ENCODE data around the gene PMFBP1.

The PMFBP1 gene

GRCh38 chr16:72124761-72125634 lies 47.0 kb downstream of the PMFBP1 start:
- DNase-seq (ENCODE audit: low read depth): peak; percentile 20
- peak; percentile 79 for TF ChIP-seq CTCF (conservative IDR thresholded peaks at IDR 0.05; ENCODE audit: low read depth, low read length)
- H3K4me3 ChIP-seq (ENCODE audit: low read length): no peak overlapping the region

- H3K4me3 ChIP-seq (ENCODE audit: low read length): no peak overlapping the region
- DNase-seq (ENCODE audit: low read depth): no peak
- no peak for TF ChIP-seq CTCF (conservative IDR thresholded peaks at IDR 0.05; ENCODE audit: low read depth, low read length)
Measured at GRCh38 chr16:72124148-72124547, 47.8 kb downstream of the PMFBP1 start.

GRCh38 chr16:72123426-72123825 lies 48.5 kb downstream of the PMFBP1 start:
- no peak overlapping the region for H3K4me3 ChIP-seq (ENCODE audit: low read length)
- no peak for DNase-seq (ENCODE audit: low read depth)
- no peak for TF ChIP-seq CTCF (conservative IDR thresholded peaks at IDR 0.05; ENCODE audit: low read depth, low read length)

- no peak overlapping the region for H3K4me3 ChIP-seq (ENCODE audit: low read length)
- no peak for DNase-seq (ENCODE audit: low read depth)
- TF ChIP-seq CTCF (conservative IDR thresholded peaks at IDR 0.05; ENCODE audit: low read depth, low read length): no peak
Measured at GRCh38 chr16:72122916-72123315, 49.0 kb downstream of the PMFBP1 start.

- no peak overlapping the region for H3K4me3 ChIP-seq (ENCODE audit: low read length)
- no peak for DNase-seq (ENCODE audit: low read depth)
- TF ChIP-seq CTCF (conservative IDR thresholded peaks at IDR 0.05; ENCODE audit: low read depth, low read length): no peak
Measured at GRCh38 chr16:72122308-72122707, 49.6 kb downstream of the PMFBP1 start.

- TF ChIP-seq CTCF (conservative IDR thresholded peaks at IDR 0.05; ENCODE audit: low read depth, low read length): no peak
- DNase-seq (ENCODE audit: low read depth): no peak
- H3K4me3 ChIP-seq (ENCODE audit: low read length): no peak overlapping the region
Measured at GRCh38 chr16:72120026-72120425, 51.9 kb downstream of the PMFBP1 start.

GRCh38 chr16:72113616-72113945 lies 58.4 kb downstream of the PMFBP1 start:
- no peak for DNase-seq (ENCODE audit: low read depth)
- no peak for TF ChIP-seq CTCF (conservative IDR thresholded peaks at IDR 0.05; ENCODE audit: low read depth, low read length)
- no peak overlapping the region for H3K4me3 ChIP-seq (ENCODE audit: low read length)

Data from retinal pigment epithelial cell (primary cell).